Fibroblast of skin of right quadriceps (primary cell): ENCODE results near the gene SCMH1.
A peak's percentile ranks its signal among the peaks of the same experiment; 100 is the strongest.

Experiments used
- DNase-seq: peaks from one replicate; pipeline ENCODE4 v3.0.0-alpha.2; 2013

The SCMH1 gene

GRCh38 chr1:40987439-40988276, 254.4 kb downstream of the SCMH1 start:
- DNase-seq: no peak

GRCh38 chr1:40986956-40987355, 255.2 kb downstream of the SCMH1 start:
- DNase-seq: peak; percentile 50

GRCh38 chr1:40986328-40986783, 255.8 kb downstream of the SCMH1 start:
- DNase-seq: no peak

GRCh38 chr1:40985875-40986274, 256.2 kb downstream of the SCMH1 start:
- DNase-seq: no peak

GRCh38 chr1:40985161-40985560, 256.9 kb downstream of the SCMH1 start:
- no peak for DNase-seq

- DNase-seq: no peak
Measured at GRCh38 chr1:40984531-40984930, 257.6 kb downstream of the SCMH1 start.

GRCh38 chr1:40984066-40984465, 258.0 kb downstream of the SCMH1 start:
- peak; percentile 32 for DNase-seq

- DNase-seq: no peak
Measured at GRCh38 chr1:40983286-40983685, 258.8 kb downstream of the SCMH1 start.

GRCh38 chr1:40982721-40983120, 259.4 kb downstream of the SCMH1 start:
- DNase-seq: no peak

GRCh38 chr1:40981691-40982448, 260.2 kb downstream of the SCMH1 start:
- no peak for DNase-seq

GRCh38 chr1:40980453-40981121, 261.5 kb downstream of the SCMH1 start:
- peak; percentile 32 for DNase-seq

GRCh38 chr1:40980068-40980452, 262.0 kb downstream of the SCMH1 start:
- DNase-seq: no peak

- peak; percentile 94 for DNase-seq
Measured at GRCh38 chr1:40979241-40980067, 262.7 kb downstream of the SCMH1 start, which contains the start of gene CTPS1. Gene CTPS1 (plus strand): TSS chr1:40979696. CDS start chr1:40983291, 3,595 bp downstream.

GRCh38 chr1:40978886-40979240, 263.2 kb downstream of the SCMH1 start:
- no peak for DNase-seq

GRCh38 chr1:40977716-40978115, 264.4 kb downstream of the SCMH1 start:
- DNase-seq: peak; percentile 48
